Heart left ventricle (tissue), 16 donors: ENCODE measurements around the gene CDC37L1. TPM values are rescaled to one million over a fixed set of nuclear protein-coding genes. Genes with fewer than 3 reads are reported as not detected.
A peak's percentile ranks its signal among the peaks of the same experiment; 100 is the strongest.

Experiments used
- ATAC-seq, 4 donors: fragments of 200-7000 bp; cut with Tn5 transposase; one replicate each; pipeline ENCODE4 v1.9.1; 2020 to 2022; ENCODE audit warnings: moderate library complexity in 4 of 4, mild to moderate bottlenecking in 3 of 4, moderate number of reproducible peaks in 1 of 4
- DNase-seq, 5 donors: peaks; one replicate each; pipeline ENCODE4 v3.0.0-alpha.2; 2020
- H3K27ac ChIP-seq, 12 donors: fragments of 200-600 bp; sonication (generic) in 4 of 12; one replicate each; pipeline versions ENCODE4 v1.5.0 to v1.8.0; 2016 to 2022; ENCODE audit warnings: mild to moderate bottlenecking in 2 of 12
- H3K27me3 ChIP-seq, 9 donors: fragments of 200-600 bp; sonication (generic) in 2 of 9; one replicate each; pipeline versions ENCODE4 v1.5.1 to v1.8.0; 2016 to 2022; ENCODE audit warnings: mild to moderate bottlenecking in 3 of 9
- H3K36me3 ChIP-seq, 9 donors: fragments of 200-600 bp; sonication (generic) in 2 of 9; one replicate each; pipeline versions ENCODE4 v1.5.0 to v1.8.0; 2018 to 2022; ENCODE audit warnings: mild to moderate bottlenecking in 2 of 9
- H3K4me1 ChIP-seq, 12 donors: fragments of 200-600 bp; sonication (generic) in 4 of 12; one replicate each; pipeline versions ENCODE4 v1.5.0 to v1.8.0; 2016 to 2022; ENCODE audit warnings: mild to moderate bottlenecking in 3 of 12
- H3K4me3 ChIP-seq, 12 donors: fragments of 200-600 bp; sonication (generic) in 4 of 12; one replicate each; pipeline versions ENCODE4 v1.5.0 to v1.8.0; 2017 to 2022; ENCODE audit warnings: mild to moderate bottlenecking in 9 of 12, moderate library complexity in 4 of 12
- H3K9me3 ChIP-seq, 12 donors: fragments of 200-600 bp; sonication (generic) in 4 of 12; one replicate each; pipeline versions ENCODE4 v1.5.0 to v1.8.0; 2016 to 2022; ENCODE audit warnings: mild to moderate bottlenecking in 1 of 12
- CTCF ChIP-seq, 12 donors: fragments of 200-600 bp; sonication (generic) in 4 of 12; IDR thresholded peaks; one replicate each; pipeline versions ENCODE4 v1.5.0 to v1.8.0; 2018 to 2022; ENCODE audit warnings: antibody characterized with exemption in 12 of 12, mild to moderate bottlenecking in 5 of 12
- POLR2A ChIP-seq, 2 donors: fragments of 450-650 bp; IDR thresholded peaks; one replicate each; pipeline ENCODE4 v1.6.1; 2017; ENCODE audit warnings: antibody characterized with exemption in 2 of 2, mild to moderate bottlenecking in 2 of 2, moderate library complexity in 2 of 2
- WGBS, 4 donors: extraction: QIAGEN DNeasy Blood & Tissue Kit in 2 of 4; methylation state at CpG; one replicate each; pipeline versions ENCODE4 v1.1.5 to v1.1.7; 2013 to 2018; 5-methylcytosine and 5-hydroxymethylcytosine counted together
- intact Hi-C, 10 donors: fragments of 100-400 bp; cut with DNase I; formaldehyde crosslinking; loops; one replicate each; pipeline versions ENCODE4 v1.11.1 to v1.14.2; 2022
- polyA plus RNA-seq, 2 donors: library from polyadenylated mRNA; stranded (reverse); fragments of 200-250 nt; gene quantifications; one replicate each; pipeline ENCODE4 v1.2.3, GENCODE V29; 2013
- total RNA-seq, 9 donors: library from RNA; depleted of rRNA in 2 of 9; stranded (reverse); fragments of >200 nt in 2 of 9; fragmentation: NEBNext Ultra II Directional in 3 of 9; extraction: Animal tissue kit (Norgen Biotek cat#: 25700) in 3 of 9; gene quantifications; one replicate each; pipeline versions ENCODE4 v1.1.0 to v1.2.4, GENCODE V29; 2016 to 2023
- donor health status: ischemic (EF 13 %, LVEDD 7.1; RV severe dilation, severe dysfunction).
- donor health status: healthy with polysubstance abuse.
- donor health status: DM: no; HTN: yes; CAD: no.
- donor health status: DM: no; HTN: no; CAD: no.
- donor health status: ischemic (EF 25% LVEDD 6.9; RV normal size, moderate dysfunction).
- donor health status: ischemic (EF 25% LVEDD 5.7; RV mildly dilated, moderate dysfunction).
- donor health status: healthy.
- donor health status: DM: yes; HTN: yes; CAD: no.
- donor health status: ischemic (EF 35%, LVEDD 5.7; RV mildly dilated, moderate dysfunction).
- donor health status: nonischemic (EF 11% LVEDD 7.7; RV severe dilation, severe dysfunction).
- donor health status: DM: yes; HTN: yes; CAD: no.
- donor health status: PGD.
- donor health status: ischemic (EF 29% LVEDD 5.4; RV normal size, mild dysfunction).
- donor health status: nonischemic (EF 23%, LVEDD 6.1; RV moderate dilation, normal function).

Gene CDC37L1
- total and polyA plus RNA-seq, 11 donors = 15.6 to 100 (median 34.9) TPM

GRCh38 chr9:4709380-4709779 is 30.0 kb downstream of the CDC37L1 start:
- no peak for TF ChIP-seq CTCF (IDR thresholded peaks at IDR 0.05)
- TF ChIP-seq POLR2A (IDR thresholded peaks at IDR 0.05) = no peak

GRCh38 chr9:4713849-4714248 is 34.5 kb downstream of the CDC37L1 start:
- no peaks in the 10 kb centered on the region for H3K27me3 ChIP-seq
- no peaks in the 10 kb centered on the region for H3K9me3 ChIP-seq
- WGBS, 4 donors = 60 to 79% (median 73%) methylated on average over 7 of the region's 7 CpGs
- intact Hi-C loops = no loop called here
- H3K36me3 ChIP-seq = peaks cover 1 to 95% (median 70%) of the 10 kb centered on the region in 9 donors
- H3K4me3 ChIP-seq = no peak overlapping the region
- no peak overlapping the region for H3K27ac ChIP-seq
- no peaks in the 10 kb centered on the region for H3K4me1 ChIP-seq
- TF ChIP-seq POLR2A (IDR thresholded peaks at IDR 0.05) (no peak), CTCF (IDR thresholded peaks at IDR 0.05) (no peak)
- ATAC-seq = peak in 3 of 4 donors; percentile 27 to 67 (median 33)
- DNase-seq = no peak

More at GRCh38 chr9:4709380-4709779, 30.0 kb downstream of the CDC37L1 start:
- no peaks in the 10 kb centered on the region for H3K27me3 ChIP-seq
- H3K9me3 ChIP-seq = no peaks in the 10 kb centered on the region
- H3K4me1 ChIP-seq = no peaks in the 10 kb centered on the region
- no peak overlapping the region for H3K4me3 ChIP-seq
- intact Hi-C loops = no loop called here
- DNase-seq = no peak
- ATAC-seq = no peak
- peaks cover 0 to 94% (median 61%) of the 10 kb centered on the region in 9 donors for H3K36me3 ChIP-seq
- H3K27ac ChIP-seq = no peak overlapping the region

- H3K9me3 ChIP-seq = no peaks in the 10 kb centered on the region
- no peak overlapping the region for H3K27ac ChIP-seq
- H3K27me3 ChIP-seq = no peaks in the 10 kb centered on the region
- no peak for DNase-seq
- peaks cover 3 to 95% (median 73%) of the 10 kb centered on the region in 9 donors for H3K36me3 ChIP-seq
- TF ChIP-seq POLR2A (IDR thresholded peaks at IDR 0.05) = no peak
- TF ChIP-seq CTCF (IDR thresholded peaks at IDR 0.05) = no peak
- intact Hi-C loops = no loop called here
- ATAC-seq = no peak
- H3K4me1 ChIP-seq = no peaks in the 10 kb centered on the region
- H3K4me3 ChIP-seq = no peak overlapping the region
- WGBS, 4 donors = 82 to 85% (median 83%) methylated on average over 9 of the region's 9 CpGs
Measured at GRCh38 chr9:4714266-4715016, 35.1 kb downstream of the CDC37L1 start.

GRCh38 chr9:4716163-4716562 is 36.8 kb downstream of the CDC37L1 start:
- Histone ChIP-seq H3K4me3 (no peak overlapping the region), H3K27ac (no peak overlapping the region), H3K27me3 (no peaks in the 10 kb centered on the region), H3K36me3 (peaks cover 3 to 96% (median 74%) of the 10 kb centered on the region in 9 donors), H3K9me3 (no peaks in the 10 kb centered on the region), H3K4me1 (no peaks in the 10 kb centered on the region)
- 91 to 97% (median 95%) methylated on average over 1 of the region's 1 CpG for whole genome bisulfite sequencing, 4 donors
- DNase-seq = no peak
- TF ChIP-seq CTCF (IDR thresholded peaks at IDR 0.05) (no peak), POLR2A (IDR thresholded peaks at IDR 0.05) (no peak)
- intact Hi-C loops = no loop called here
- no peak for ATAC-seq
